Karpas-422 (cell line): ENCODE results near the gene MTHFD1L. TPM values are rescaled to one million over a fixed set of nuclear protein-coding genes. Genes with fewer than 3 reads are reported as not detected.

Experiments used
- DNase-seq: peaks from one replicate; pipeline ENCODE4 v3.0.0-alpha.2; 2015
- H2AFZ ChIP-seq: fragments of 200-600 bp; sonication (generic); 2 replicates; pipeline ENCODE4 v1.6.1; 2014; ENCODE audit warnings: antibody characterized with exemption, low read length, mixed read lengths
- H3K27ac ChIP-seq: fragments of 200-600 bp; sonication (generic); 2 replicates; pipeline ENCODE4 v1.5.1; 2014; ENCODE audit warnings: mild to moderate bottlenecking, low read length, moderate library complexity
- H3K27me3 ChIP-seq: fragments of 200-600 bp; sonication (generic); 2 replicates; pipeline ENCODE4 v1.6.1; 2014; ENCODE audit warnings: low read length, mixed read lengths
- H3K36me3 ChIP-seq: fragments of 200-600 bp; sonication (generic); 2 replicates; pipeline ENCODE4 v1.6.1; 2014; ENCODE audit warnings: low read length, mixed read lengths; ENCODE audit not compliant: insufficient read depth
- H3K4me1 ChIP-seq: fragments of 200-600 bp; sonication (generic); 2 replicates; pipeline ENCODE4 v1.6.1; 2014; ENCODE audit warnings: mild to moderate bottlenecking, low read length, mixed read lengths
- H3K4me2 ChIP-seq: fragments of 200-600 bp; sonication (generic); 2 replicates; pipeline ENCODE4 v1.6.1; 2014; ENCODE audit warnings: low read length, low read depth, mild to moderate bottlenecking; ENCODE audit not compliant: poor library complexity, severe bottlenecking
- H3K4me3 ChIP-seq: fragments of 200-600 bp; sonication (generic); 2 replicates; pipeline ENCODE4 v1.5.1; 2014; ENCODE audit warnings: mild to moderate bottlenecking, antibody characterized with exemption, low read length, mixed read lengths
- H3K79me2 ChIP-seq: fragments of 200-600 bp; sonication (generic); 2 replicates; pipeline ENCODE4 v1.6.1; 2014; ENCODE audit warnings: mild to moderate bottlenecking, low read length, mixed read lengths
- H3K9ac ChIP-seq: fragments of 200-600 bp; sonication (generic); 2 replicates; pipeline ENCODE4 v1.6.0; 2014; ENCODE audit warnings: low read length
- H3K9me2 ChIP-seq: fragments of 200-600 bp; sonication (generic), shearing (Covaris generic); replicated peaks from 2 replicates; pipeline ENCODE4 v1.6.0; 2014; ENCODE audit warnings: mild to moderate bottlenecking, low read length, moderate library complexity; ENCODE audit not compliant: insufficient read depth
- H3K9me3 ChIP-seq: fragments of 300-700, 200-600 bp; sonication (generic); 2 replicates; pipeline ENCODE4 v1.6.1; 2014; ENCODE audit warnings: low read length, mixed read lengths
- H4K20me1 ChIP-seq: fragments of 200-600 bp; sonication (generic); 2 replicates; pipeline ENCODE4 v1.6.1; 2014; ENCODE audit warnings: mild to moderate bottlenecking, antibody characterized with exemption, low read length, low read depth; ENCODE audit not compliant: insufficient read depth
- total RNA-seq: library from RNA; depleted of rRNA; stranded (reverse); fragments of >200 nt; shearing (Covaris generic); gene quantifications from 2 replicates; pipeline ENCODE4 v1.2.3, GENCODE V29; 2014; ENCODE audit warnings: low replicate concordance

MTHFD1L gene
- total RNA-seq, 1 experiment from 2014 or later, result 60.7 TPM

- DNase-seq, result no peak
- H3K36me3 ChIP-seq, result 0 out of 2 replicates have a peak, but pooled peaks cover 5% of the 10 kb centered on the region
- H2AFZ ChIP-seq, result no peak overlapping the region
- peaks cover 86% of the 10 kb centered on the region for H3K79me2 ChIP-seq
- peaks cover 20% of the 10 kb centered on the region; the same call in 1 of the 2 replicates for H4K20me1 ChIP-seq
- H3K9ac ChIP-seq, result no peak overlapping the region
- no peaks in the 10 kb centered on the region for H3K9me3 ChIP-seq
- no peaks in the 10 kb centered on the region for H3K9me2 ChIP-seq
- no peaks in the 10 kb centered on the region for H3K27me3 ChIP-seq
- no peak overlapping the region for H3K4me3 ChIP-seq
- H3K27ac ChIP-seq, result no peak overlapping the region
- H3K4me1 ChIP-seq, result peaks cover 19% of the 10 kb centered on the region
- H3K4me2 ChIP-seq, result no peak overlapping the region
Measured at GRCh38 chr6:150868759-150869158, 3.3 kb downstream of the MTHFD1L start.

GRCh38 chr6:150874179-150874578, 8.7 kb downstream of the MTHFD1L start:
- H3K27ac ChIP-seq, result no peak overlapping the region
- no peak overlapping the region for H3K9ac ChIP-seq
- no peaks in the 10 kb centered on the region for H3K9me3 ChIP-seq
- no peaks in the 10 kb centered on the region for H3K9me2 ChIP-seq
- 0 out of 2 replicates have a peak, but pooled peaks cover 17% of the 10 kb centered on the region for H4K20me1 ChIP-seq
- no peak overlapping the region for H3K4me3 ChIP-seq
- H3K79me2 ChIP-seq, result peaks cover 93% of the 10 kb centered on the region
- H3K27me3 ChIP-seq, result no peaks in the 10 kb centered on the region
- H3K36me3 ChIP-seq, result peaks cover 11% of the 10 kb centered on the region
- DNase-seq, result no peak
- H3K4me2 ChIP-seq, result no peak overlapping the region
- no peaks in the 10 kb centered on the region for H3K4me1 ChIP-seq
- no peak overlapping the region for H2AFZ ChIP-seq

DNA sequence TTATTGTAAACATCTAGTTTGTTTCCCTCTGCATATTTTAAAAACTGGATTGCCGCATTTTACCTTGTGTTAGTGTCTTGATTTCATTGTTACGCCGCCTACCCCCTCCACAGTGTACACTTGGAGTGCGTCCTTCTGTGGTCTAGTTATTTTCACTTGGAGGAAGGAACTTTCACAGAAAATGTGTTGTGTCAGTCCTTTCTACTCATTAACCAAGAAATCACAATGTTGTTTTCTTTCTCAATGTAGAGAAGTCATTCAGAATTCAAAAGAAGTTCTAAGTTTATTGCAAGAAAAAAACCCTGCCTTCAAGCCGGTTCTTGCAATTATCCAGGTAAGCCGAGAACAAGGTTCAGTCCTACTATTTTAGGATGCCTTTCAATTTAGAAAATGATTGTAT, 10.3 kb downstream of the MTHFD1L start:
- no peaks in the 10 kb centered on the region for H3K9me3 ChIP-seq
- no peaks in the 10 kb centered on the region for H3K4me1 ChIP-seq
- no peak overlapping the region for H3K4me3 ChIP-seq
- H4K20me1 ChIP-seq, result peaks cover 16% of the 10 kb centered on the region
- peaks cover 91% of the 10 kb centered on the region for H3K79me2 ChIP-seq
- no peaks in the 10 kb centered on the region for H3K9me2 ChIP-seq
- no peak overlapping the region for H2AFZ ChIP-seq
- peaks cover 20% of the 10 kb centered on the region for H3K36me3 ChIP-seq
- H3K4me2 ChIP-seq, result no peak overlapping the region
- no peak overlapping the region for H3K9ac ChIP-seq
- DNase-seq, result no peak
- H3K27ac ChIP-seq, result no peak overlapping the region
- H3K27me3 ChIP-seq, result no peaks in the 10 kb centered on the region

- H3K9me3 ChIP-seq, result no peaks in the 10 kb centered on the region
- no peak overlapping the region for H3K4me2 ChIP-seq
- H3K4me3 ChIP-seq, result no peak overlapping the region
- no peak overlapping the region for H3K27ac ChIP-seq
- peaks cover 16% of the 10 kb centered on the region for H4K20me1 ChIP-seq
- no peaks in the 10 kb centered on the region for H3K27me3 ChIP-seq
- H3K4me1 ChIP-seq, result no peaks in the 10 kb centered on the region
- H2AFZ ChIP-seq, result no peak overlapping the region
- no peak for DNase-seq
- H3K36me3 ChIP-seq, result peaks cover 20% of the 10 kb centered on the region
- peaks cover 92% of the 10 kb centered on the region for H3K79me2 ChIP-seq
- H3K9me2 ChIP-seq, result no peaks in the 10 kb centered on the region
- H3K9ac ChIP-seq, result no peak overlapping the region
Measured at GRCh38 chr6:150876598-150876997, 11.1 kb downstream of the MTHFD1L start.

- peaks cover 92% of the 10 kb centered on the region for H3K79me2 ChIP-seq
- no peak overlapping the region for H2AFZ ChIP-seq
- no peak overlapping the region for H3K9ac ChIP-seq
- no peaks in the 10 kb centered on the region for H3K27me3 ChIP-seq
- H3K4me2 ChIP-seq, result no peak overlapping the region
- peaks cover 20% of the 10 kb centered on the region for H3K36me3 ChIP-seq
- no peak overlapping the region for H3K4me3 ChIP-seq
- H3K27ac ChIP-seq, result no peak overlapping the region
- no peaks in the 10 kb centered on the region for H3K4me1 ChIP-seq
- H3K9me2 ChIP-seq, result no peaks in the 10 kb centered on the region
- H4K20me1 ChIP-seq, result peaks cover 16% of the 10 kb centered on the region
- DNase-seq, result no peak
- no peaks in the 10 kb centered on the region for H3K9me3 ChIP-seq
Measured at GRCh38 chr6:150877928-150878327, 12.4 kb downstream of the MTHFD1L start.

- no peak overlapping the region for H3K27ac ChIP-seq
- H3K4me3 ChIP-seq, result no peak overlapping the region
- H3K36me3 ChIP-seq, result peaks cover 26% of the 10 kb centered on the region
- no peaks in the 10 kb centered on the region for H3K27me3 ChIP-seq
- no peaks in the 10 kb centered on the region for H3K9me2 ChIP-seq
- H4K20me1 ChIP-seq, result peaks cover 16% of the 10 kb centered on the region
- peaks cover 91% of the 10 kb centered on the region for H3K79me2 ChIP-seq
- H2AFZ ChIP-seq, result no peak overlapping the region
- H3K4me1 ChIP-seq, result no peaks in the 10 kb centered on the region
- H3K4me2 ChIP-seq, result no peak overlapping the region
- H3K9me3 ChIP-seq, result no peaks in the 10 kb centered on the region
- no peak overlapping the region for H3K9ac ChIP-seq
- DNase-seq, result no peak
Measured at GRCh38 chr6:150878347-150879213, 13.1 kb downstream of the MTHFD1L start.

GRCh38 chr6:150880336-150880735, 14.8 kb downstream of the MTHFD1L start:
- Histone ChIP-seq H3K79me2 (peaks cover 81% of the 10 kb centered on the region), H3K4me2 (no peak overlapping the region), H3K4me1 (no peaks in the 10 kb centered on the region), H3K9me2 (no peaks in the 10 kb centered on the region), H3K27ac (no peak overlapping the region), H4K20me1 (peaks cover 8% of the 10 kb centered on the region), H3K36me3 (peaks cover 33% of the 10 kb centered on the region), H3K9me3 (no peaks in the 10 kb centered on the region), H3K4me3 (no peak overlapping the region), H3K27me3 (no peaks in the 10 kb centered on the region), H3K9ac (no peak overlapping the region), H2AFZ (no peak overlapping the region)
- DNase-seq, result no peak

DNA sequence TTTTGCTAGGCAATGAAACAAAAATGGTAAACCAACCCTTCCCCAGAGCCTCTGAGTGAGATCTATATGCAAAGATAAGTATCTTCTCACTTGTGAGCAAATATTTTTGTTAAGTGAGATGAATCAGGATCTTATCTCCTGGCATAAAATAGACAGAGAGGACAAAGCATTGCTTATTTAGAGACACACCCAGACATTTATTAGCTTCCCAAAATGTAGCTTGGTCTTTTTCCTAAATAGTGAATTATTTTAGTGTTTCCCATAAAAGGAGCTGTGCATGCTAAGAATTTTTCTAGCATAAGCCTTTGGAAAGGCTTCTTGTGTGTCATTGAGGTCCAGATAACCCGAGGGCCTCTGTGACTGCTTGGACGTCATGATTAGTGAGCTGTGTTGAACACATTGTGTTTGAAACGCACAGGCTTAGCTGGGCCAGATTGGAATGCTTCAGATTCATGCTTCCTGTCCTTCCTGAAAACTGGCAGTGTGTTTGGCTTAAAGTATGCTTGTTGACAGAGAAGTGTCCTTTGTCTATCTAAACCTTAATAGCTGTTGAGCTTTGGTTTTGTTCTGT, 16.5 kb downstream of the MTHFD1L start:
- Histone ChIP-seq H3K79me2 (peaks cover 65% of the 10 kb centered on the region), H3K9ac (no peak overlapping the region), H2AFZ (no peak overlapping the region), H3K4me1 (peaks cover 3% of the 10 kb centered on the region), H3K4me2 (no peak overlapping the region), H3K9me2 (no peaks in the 10 kb centered on the region), H4K20me1 (peaks cover 3% of the 10 kb centered on the region), H3K36me3 (peaks cover 48% of the 10 kb centered on the region), H3K27me3 (no peaks in the 10 kb centered on the region), H3K4me3 (no peak overlapping the region), H3K9me3 (no peaks in the 10 kb centered on the region), H3K27ac (no peak overlapping the region)
- DNase-seq, result no peak
